C4-2B (cell line): ENCODE data around the gene ERGIC3.

Source experiments
- CTCF ChIP-seq: fragments of 450-650 bp; conservative IDR thresholded peaks from 2 replicates; pipeline ENCODE4 v1.5.1; 2017; ENCODE audit warnings: mild to moderate bottlenecking
- ZFX ChIP-seq: fragments of 450-650 bp; IDR thresholded peaks from 2 replicates; pipeline ENCODE4 v1.6.1; 2017

GRCh38 chr20:35547329-35547728 lies 5.5 kb downstream of the ERGIC3 start:
- TF ChIP-seq CTCF (no peak), ZFX (no peak)
